Activated CD4-positive, alpha-beta T cell treated with anti-CD3 and anti-CD28 coated beads, Interleukin-2, amount 50 U/mL, for 1 hour (primary cell): ENCODE data around the gene RNF152.
"Not testable (repeated sequence)": the region's sequence is repeated elsewhere in the genome, so short reads cannot be mapped to it uniquely, and the experiment has no call there.

Experiments
- DNase-seq: peaks from one replicate; pipeline ENCODE4 v3.0.0-alpha.2; 2020

Gene RNF152

DNA sequence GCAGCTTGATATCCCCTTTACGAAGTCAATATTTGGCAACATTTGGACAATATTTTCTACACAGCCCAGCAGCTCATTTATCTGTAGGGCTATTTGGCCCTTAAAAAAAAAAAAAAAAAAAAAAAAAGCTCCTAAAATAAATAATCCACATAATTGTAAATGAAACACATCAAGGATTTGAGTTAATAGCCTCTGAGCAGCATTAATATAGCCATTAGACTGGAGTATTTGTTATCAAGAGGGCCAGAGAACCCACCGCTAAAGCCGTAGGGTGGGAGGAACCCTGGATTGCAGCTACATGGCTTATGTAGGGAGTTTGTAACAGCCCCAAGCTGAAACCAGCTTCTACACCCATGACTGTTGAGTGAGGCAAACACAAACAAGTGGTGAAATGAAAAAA is 84.5 kb downstream of the RNF152 start:
- DNase-seq = no peak

DNA sequence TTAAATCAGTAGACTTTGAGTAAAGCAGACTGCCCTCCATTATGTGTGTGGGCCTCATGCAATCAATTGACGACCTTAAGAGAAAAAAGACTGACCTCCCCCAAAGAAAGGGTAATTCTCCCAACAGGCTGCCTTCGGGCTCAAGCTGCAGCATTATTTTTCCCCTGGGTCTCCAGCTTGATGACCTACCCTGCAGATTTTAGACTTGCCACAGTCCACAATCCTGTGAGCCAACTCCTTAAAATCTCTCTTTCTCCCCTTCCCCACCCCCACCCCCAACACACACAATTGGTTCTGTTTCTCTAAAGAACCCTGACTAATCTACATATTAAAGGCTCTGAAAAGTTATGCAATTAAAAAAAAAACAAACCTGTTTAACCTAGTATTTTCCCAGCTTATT is 89.4 kb downstream of the RNF152 start:
- DNase-seq = no peak

DNA sequence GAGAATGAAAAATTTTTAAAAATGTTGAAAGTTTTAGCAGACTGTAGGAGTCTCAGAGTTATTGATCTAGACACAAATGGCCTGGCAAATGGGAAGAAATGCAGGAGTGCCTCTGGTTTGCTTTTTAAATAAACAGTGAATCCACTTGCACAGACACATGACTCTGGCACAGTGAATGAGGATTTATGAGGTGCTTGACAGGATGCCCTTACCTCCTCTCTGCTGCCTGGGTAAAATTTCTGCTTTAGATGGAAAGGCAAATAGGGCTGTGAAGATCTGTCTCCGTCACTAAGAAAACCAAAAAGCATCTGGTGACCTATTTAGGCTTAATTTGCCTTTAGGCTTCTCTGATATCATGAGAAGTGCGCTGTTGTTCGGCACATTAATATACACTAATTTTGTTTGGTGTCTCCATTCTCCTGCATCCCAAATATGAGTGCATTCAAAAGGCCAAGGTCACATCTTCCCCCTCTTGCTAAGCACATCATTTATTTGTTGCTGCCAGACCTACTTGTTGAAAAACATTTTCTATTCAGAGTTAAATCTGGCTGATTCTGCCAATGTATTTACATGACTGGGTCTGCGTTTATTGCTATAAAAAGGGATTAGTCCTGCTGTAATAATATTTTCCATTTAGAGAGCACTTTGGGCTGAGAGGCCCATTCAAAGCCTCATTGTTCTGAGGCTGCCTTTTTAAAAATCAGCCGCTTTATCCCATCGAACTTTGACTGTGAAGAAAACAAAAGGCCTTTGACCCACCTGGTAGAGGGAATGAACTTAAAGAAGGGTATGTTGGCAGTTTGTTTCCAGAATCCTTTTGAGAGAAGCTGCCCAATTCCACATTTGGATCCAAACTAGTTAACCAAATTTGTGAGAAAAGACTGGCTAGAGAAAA is 94.9 kb downstream of the RNF152 start:
- DNase-seq = no peak

DNA sequence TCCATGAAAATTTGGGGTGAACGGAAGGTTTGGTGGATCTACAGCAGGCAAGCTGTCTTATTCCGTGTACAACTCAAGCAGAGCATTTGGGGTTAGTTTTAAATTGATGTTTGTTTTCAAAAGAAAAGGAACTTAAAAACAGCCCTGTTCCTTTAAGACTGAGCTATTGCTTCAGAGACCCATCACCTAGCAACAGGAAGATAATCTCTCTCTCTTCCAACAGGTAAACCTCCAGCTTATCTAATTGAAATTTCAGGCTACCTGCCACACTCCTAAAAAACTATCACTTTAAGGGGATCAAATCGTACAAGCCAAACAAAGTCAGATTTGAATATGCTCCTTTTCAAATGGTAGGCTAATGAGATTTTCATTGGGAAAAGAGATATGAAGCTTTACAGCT is 101.8 kb downstream of the RNF152 start:
- DNase-seq = no peak

DNA sequence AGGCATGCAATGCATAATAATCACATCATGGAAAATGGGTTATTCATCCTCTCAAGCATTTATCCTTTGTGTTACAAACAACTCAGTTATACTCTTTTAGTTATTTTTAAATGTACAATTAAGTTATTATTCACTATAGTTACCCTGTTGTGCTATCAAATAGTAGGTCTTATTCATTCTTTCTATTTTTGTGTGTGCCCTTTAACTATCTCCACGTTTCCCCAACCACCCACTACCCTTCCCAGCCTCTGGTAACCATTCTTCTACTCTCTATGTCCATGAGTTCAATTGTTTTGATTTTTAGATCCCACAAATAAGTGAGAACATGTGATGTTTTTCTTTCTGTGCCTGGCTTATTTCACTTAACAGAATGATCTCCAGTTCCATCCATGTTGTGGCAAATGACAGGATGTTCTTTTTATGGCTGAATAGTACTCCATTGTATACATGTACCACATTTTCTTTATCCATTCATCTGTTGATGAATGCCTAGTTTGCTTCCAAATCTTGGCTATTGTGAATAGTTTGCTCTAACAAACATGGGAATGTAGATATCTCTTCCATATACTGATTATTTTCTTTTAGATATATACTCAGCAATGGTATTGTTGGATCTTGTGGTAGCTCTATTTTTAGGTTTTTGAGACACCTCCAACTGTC is 105.7 kb downstream of the RNF152 start:
- not testable (repeated sequence) for DNase-seq

DNA sequence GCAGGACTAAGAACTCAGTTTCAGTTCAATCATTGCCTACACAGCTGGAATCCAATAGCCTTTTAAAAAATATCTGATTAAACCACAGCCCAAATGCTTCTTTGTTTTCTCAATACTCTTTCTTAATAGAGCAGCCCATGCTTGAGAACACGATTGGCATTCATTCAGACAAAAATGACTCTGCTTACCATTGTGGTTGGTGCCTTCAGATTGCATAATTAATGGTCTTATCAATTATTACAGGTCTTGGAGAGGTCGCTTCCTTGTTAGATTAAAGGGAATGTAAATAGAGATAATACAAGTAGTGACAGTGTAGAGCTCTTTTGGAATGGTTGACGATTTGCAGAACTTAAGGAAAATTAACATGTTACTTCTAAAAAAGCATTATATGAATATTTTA is 107.2 kb downstream of the RNF152 start:
- no peak for DNase-seq

DNA sequence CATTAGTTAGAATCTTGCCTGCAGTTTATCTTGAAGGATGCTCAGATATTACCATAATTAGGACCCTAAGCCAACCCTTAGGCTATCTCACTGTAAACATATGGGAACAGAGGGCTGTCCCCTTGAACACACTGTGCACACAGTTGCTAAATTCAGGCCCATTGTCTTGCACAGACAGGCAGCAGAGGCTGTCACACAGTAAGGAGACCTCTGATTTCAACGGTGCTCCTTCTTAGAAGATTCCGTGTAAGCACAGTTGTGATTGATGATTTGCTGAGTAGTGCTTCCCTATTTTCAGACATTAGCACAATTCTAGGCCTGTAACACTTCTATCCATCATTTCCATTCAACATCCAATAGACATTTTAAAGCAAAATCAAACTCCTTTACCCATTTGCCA is 108.0 kb downstream of the RNF152 start:
- no peak for DNase-seq

DNA sequence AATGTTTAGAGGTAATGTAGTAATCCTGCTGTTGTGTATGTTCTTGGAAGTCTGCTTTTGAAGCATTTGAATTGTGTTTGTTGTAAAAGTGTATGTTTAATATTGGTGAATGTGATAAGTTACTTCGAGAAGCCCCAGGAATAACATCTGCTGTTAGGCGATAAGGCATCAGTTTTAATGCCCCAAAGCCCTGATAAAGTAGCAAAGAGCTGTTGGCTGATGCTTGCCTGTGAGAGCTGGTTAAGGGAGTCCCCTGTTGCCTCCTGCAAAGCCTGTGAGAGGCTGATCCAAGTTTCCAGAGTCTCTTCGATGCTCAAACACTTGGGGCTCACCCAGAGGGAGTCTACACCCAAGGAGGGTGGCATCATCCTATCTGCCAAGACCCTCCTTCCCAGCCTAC is 110.3 kb downstream of the RNF152 start:
- no peak for DNase-seq

DNA sequence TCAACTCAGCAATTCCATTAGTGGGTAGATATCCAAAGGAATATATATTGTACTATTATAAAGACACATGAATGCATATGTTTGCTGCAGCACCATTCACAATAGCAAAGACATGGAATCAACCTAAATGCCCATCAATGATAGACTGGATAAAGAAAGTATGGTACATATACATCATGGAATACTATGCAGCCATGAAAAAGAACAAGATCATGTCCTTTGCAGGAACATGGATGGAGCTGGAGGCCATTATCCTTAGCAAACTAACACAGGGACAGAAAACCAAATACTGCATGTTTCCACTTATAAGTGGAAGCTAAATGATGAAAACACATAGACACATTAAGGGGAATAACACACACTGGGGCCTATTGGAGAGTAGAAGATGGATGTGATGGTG is 116.6 kb downstream of the RNF152 start:
- DNase-seq = not testable (repeated sequence)

DNA sequence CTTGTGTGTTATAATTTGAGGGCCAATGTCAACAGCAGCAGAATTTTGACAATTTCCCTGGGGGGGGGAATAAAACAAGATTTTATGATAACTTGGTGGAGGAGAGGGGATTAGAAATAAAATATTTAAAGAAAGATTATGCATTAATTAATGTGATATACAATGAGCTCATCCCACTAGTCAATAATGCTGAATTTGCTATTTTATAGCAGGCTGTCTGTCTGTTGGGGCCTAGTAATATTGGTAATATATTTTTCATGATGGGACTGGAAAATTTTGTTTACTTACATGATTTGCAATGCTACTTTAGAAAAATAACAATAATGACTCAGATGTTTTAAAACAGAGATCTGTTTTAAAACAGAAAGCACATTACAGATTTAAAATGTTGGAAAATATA is 118.0 kb downstream of the RNF152 start:
- no peak for DNase-seq

DNA sequence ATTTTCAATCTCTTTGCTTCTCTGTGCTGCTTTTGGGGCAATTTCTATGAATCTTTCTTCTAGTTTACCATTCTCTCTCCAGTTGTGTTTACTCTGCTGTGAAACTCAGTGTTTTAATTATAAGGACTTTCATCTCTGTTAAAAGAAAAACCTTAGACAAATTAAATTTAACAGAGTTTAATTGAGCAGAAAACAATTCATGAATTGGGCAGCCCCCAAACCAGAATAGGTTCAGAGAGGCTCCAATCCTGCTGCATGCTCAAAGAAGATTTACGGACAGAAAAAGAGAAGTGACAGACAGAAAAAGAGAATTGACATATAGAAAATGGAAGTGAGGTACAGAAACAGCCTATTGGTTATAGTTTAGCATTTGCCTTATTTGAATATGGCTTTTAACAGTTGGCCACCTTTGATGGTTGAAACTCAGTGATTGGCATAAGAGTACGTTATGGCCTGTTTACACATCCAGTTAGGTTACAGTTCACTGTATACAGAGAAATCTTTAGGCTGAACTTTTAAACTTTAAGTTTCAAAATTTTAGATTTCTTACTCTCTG is 120.4 kb downstream of the RNF152 start:
- DNase-seq = no peak

DNA sequence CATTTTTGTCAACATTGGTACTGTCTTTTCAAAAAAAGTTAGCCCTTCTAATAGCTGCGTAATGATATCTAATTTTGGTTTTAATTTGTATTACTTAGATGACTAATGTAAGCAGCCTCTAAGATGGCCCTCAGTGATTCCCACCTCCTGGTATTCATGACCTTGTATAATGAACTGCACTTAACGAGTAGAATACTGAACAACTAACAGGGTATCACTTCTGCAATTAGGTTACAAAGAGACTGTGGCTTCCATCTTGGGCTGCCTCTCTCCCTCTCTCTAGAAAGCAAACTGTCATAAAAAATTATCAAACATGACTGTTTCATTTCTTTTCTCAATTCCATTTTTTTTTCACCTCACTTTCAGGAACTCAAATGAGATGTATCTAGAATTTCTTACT is 120.9 kb downstream of the RNF152 start:
- no peak for DNase-seq

DNA sequence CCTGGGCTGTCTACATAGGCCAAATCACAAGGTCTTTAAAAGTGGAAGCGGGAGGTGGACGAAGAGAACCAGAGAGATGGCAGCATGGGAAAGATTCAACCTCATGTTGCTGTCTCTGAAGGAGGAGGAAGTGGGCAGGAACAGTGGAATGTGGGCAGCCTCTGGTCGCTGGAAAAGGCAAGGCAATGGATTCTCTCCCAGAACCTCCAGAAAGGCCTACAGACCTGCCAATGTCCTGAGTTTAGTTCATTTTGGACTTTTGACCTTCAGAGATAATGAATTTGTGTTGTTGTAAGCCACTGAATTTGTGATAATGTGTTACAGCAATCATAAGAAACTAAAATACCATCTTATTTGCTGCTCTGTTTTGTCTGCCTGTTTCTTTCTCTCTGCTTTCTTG is 122.5 kb downstream of the RNF152 start:
- DNase-seq = no peak

DNA sequence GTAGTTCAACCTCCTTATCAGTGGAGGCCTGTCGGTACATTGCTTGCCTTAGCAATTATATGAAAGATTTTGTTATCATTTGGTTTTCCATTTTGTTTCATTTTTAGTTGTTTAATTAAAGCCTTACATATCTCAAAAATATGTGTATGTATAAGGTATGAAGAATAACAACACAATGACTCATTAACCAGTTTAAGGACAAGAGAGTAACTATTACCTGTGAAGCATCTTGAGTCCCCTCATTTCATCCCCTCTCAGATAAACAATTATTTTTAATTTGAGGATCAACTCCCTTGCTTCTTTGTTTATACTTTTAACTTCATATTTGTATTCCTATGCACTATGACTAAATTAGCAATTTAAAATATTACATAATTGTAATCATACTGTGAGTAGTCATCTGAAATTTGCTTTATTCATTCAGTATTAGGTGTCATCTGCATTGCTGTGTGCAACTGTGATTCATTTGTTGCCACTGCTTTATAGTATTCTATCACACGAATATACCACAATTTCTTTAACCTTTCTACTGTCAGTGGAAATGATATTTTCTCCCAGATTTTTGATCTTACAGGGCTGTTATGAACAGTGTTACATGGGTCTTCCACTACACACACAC is 126.4 kb downstream of the RNF152 start:
- DNase-seq = no peak

DNA sequence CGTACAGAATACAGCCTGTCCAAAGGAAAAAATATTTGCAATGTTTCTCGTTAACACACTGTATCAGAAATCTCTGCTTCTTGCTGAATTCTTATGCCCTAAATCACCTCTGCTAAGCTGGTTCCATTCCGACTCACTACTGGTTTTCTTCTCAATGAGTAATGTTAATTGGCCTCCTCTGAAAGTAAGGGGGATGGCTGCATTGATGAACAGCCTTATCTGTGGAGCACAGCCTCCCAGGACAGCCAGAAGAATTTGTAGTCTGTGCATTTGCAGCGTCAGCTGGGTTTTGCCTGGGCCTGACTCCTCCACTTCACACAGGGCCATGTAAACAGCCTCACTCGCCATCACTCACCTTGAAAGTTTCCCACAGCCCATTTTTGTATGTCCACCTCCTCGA is 127.7 kb downstream of the RNF152 start:
- DNase-seq = no peak

DNA sequence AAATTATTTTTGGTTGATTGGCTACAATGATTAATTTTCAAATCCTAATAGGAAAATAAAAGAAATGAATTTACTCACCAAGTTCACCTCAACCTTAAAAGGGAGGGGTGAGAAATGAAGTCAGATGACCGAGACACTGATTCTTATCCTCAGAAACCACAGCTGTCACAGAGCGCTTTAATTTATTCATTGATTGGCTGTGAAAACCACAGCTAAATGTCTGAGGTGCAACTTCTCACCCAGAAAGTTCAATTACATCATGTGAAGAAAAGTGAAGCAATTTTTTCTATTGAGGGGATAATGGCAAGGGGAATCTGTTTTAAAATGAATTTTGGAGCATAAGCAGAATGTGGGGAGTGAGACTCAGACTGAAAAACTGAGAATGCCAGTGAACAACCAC is 128.4 kb downstream of the RNF152 start:
- no peak for DNase-seq

DNA sequence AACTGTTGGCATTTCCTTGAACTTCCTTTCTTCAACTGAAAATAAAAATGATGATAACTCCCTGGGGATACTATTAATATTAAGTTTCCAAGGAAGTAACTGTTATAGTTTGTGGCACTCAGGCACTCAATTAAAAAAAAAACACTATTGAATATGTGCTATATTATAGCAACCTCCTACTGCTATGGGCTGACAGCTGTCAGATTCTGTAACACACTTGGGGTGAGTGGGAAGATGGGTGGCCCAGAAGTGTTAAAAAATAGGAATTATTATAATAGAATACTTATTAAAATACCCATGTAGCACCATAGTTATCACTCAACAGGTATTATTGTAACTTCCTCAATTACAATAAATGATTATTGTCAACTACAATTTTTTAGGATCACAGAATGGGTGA is 130.9 kb downstream of the RNF152 start:
- DNase-seq = no peak
